H1 (cell line): ENCODE results near the gene TOM1L2. TPM values are rescaled to one million over a fixed set of nuclear protein-coding genes. Genes with fewer than 3 reads are reported as not detected.

Experiments
- CTCF ChIA-PET: fragments of 300-600 bp; sonication (Branson Sonifier 250); formaldehyde crosslinking; loops from one replicate; lab custom pipeline; 2021; ENCODE audit not compliant: partially characterized antibody; lab: Charles Lee
- POLR2A ChIA-PET: fragments of 300-600 bp; sonication (Branson Sonifier 250); formaldehyde crosslinking; loops from one replicate; lab custom pipeline; 2021; ENCODE audit warnings: inconsistent platforms; ENCODE audit not compliant: partially characterized antibody; lab: Charles Lee
- DNase-seq, 2 experiments: peaks; one replicate each; pipeline versions ENCODE4 v3.0.0 to v3.0.0-alpha.2; 2010 to 2022; ENCODE audit warnings: low spot score in 2 of 2, low read depth in 1 of 2, mixed read lengths in 1 of 2
- FAIRE-seq: peaks from 2 replicates; lab custom pipeline; 2011; peaks lifted over from hg19 to GRCh38; lab: Jason Lieb, UNC
- H2AFZ ChIP-seq: 2 replicates; pipeline ENCODE4 v1.8.1; 2012; ENCODE audit warnings: low read length, inconsistent platforms
- H2AK5ac ChIP-seq: 2 replicates; pipeline ENCODE4 v1.6.1; 2013; ENCODE audit warnings: low read depth, low read length
- H2BK120ac ChIP-seq: replicated peaks from 2 replicates; pipeline ENCODE3; 2013; ENCODE audit warnings: low read depth, low read length, inconsistent platforms
- H2BK12ac ChIP-seq: 2 replicates; pipeline ENCODE4 v1.6.1; 2013; ENCODE audit warnings: low read depth, low read length
- H2BK15ac ChIP-seq: 2 replicates; pipeline ENCODE4 v1.6.1; 2013; ENCODE audit warnings: low read length
- H2BK20ac ChIP-seq: 2 replicates; pipeline ENCODE4 v1.6.1; 2013; ENCODE audit warnings: low read length
- H2BK5ac ChIP-seq: 2 replicates; pipeline ENCODE4 v1.6.1; 2013; ENCODE audit warnings: low read depth, low read length
- H3K14ac ChIP-seq: 2 replicates; pipeline ENCODE4 v1.6.1; 2013; ENCODE audit warnings: inconsistent platforms; ENCODE audit not compliant: insufficient read length
- H3K18ac ChIP-seq: 2 replicates; pipeline ENCODE4 v1.6.1; 2013; ENCODE audit warnings: low read length; ENCODE audit errors: extremely low read depth
- H3K23ac ChIP-seq: 2 replicates; pipeline ENCODE4 v1.6.1; 2013; ENCODE audit warnings: inconsistent platforms; ENCODE audit not compliant: insufficient read length
- H3K23me2 ChIP-seq: 2 replicates; pipeline ENCODE4 v1.6.1; 2013; ENCODE audit warnings: low read depth, low read length
- H3K27ac ChIP-seq: 2 replicates; pipeline ENCODE4 v1.6.1; 2011; ENCODE audit warnings: low read depth, low read length, inconsistent platforms
- H3K27me3 ChIP-seq, 4 experiments: replicated peaks in 1 of 4; 1 replicate in 1 of 4; 2 replicates in 3 of 4; pipeline versions ENCODE4 v1.6.1 to v1.8.1; 2011 to 2013; ENCODE audit warnings: low read length in 3 of 4, mild to moderate bottlenecking in 3 of 4, inconsistent platforms in 2 of 4, mixed read lengths in 2 of 4, moderate library complexity in 1 of 4; ENCODE audit not compliant: control insufficient read depth in 3 of 4, insufficient read depth in 3 of 4; ENCODE audit errors: extremely low read depth in 1 of 4
- H3K36me3 ChIP-seq, 4 experiments: 2 replicates each; pipeline versions ENCODE4 v1.6.1 to v1.8.1; 2011 to 2013; ENCODE audit warnings: mild to moderate bottlenecking in 4 of 4, low read length in 3 of 4, moderate library complexity in 2 of 4, control low read depth in 1 of 4, inconsistent platforms in 1 of 4; ENCODE audit not compliant: insufficient read depth in 4 of 4, control insufficient read depth in 2 of 4
- H3K4ac ChIP-seq: replicated peaks from 2 replicates; pipeline ENCODE3; 2013; ENCODE audit warnings: low read length, low read depth, mixed read lengths, inconsistent platforms; ENCODE audit not compliant: insufficient read length
- H3K4me1 ChIP-seq, 4 experiments: replicated peaks in 1 of 4; 1 replicate in 1 of 4; 2 replicates in 3 of 4; pipeline versions ENCODE4 v1.6.1 to v1.8.1; 2011 to 2013; ENCODE audit warnings: low read length in 3 of 4, inconsistent platforms in 2 of 4, mixed read lengths in 1 of 4; ENCODE audit not compliant: insufficient read depth in 4 of 4, control insufficient read depth in 3 of 4
- H3K4me2 ChIP-seq, 2 experiments: 2 replicates each; pipeline versions ENCODE4 v1.6.1 to v1.8.1; 2011 to 2013; ENCODE audit warnings: low read depth in 2 of 2, low read length in 2 of 2, control low read depth in 1 of 2, inconsistent platforms in 1 of 2, mild to moderate bottlenecking in 1 of 2; ENCODE audit not compliant: insufficient read depth in 1 of 2
- H3K4me3 ChIP-seq, 4 experiments: fragments of 200-600, 300-600 bp in 1 of 4; sonication (generic), shearing (Covaris generic), sonication (Bioruptor Twin) in 1 of 4; 2 replicates each; pipeline versions ENCODE4 v1.5.1 to v1.8.1; 2011 to 2016; ENCODE audit warnings: low read length in 4 of 4, low read depth in 3 of 4, control low read depth in 2 of 4, inconsistent platforms in 2 of 4, mild to moderate bottlenecking in 2 of 4, mixed read lengths in 1 of 4, moderate library complexity in 1 of 4; ENCODE audit not compliant: insufficient read depth in 2 of 4; ENCODE audit errors: extremely low read depth in 1 of 4
- H3K56ac ChIP-seq: replicated peaks from 2 replicates; pipeline ENCODE3; 2013; ENCODE audit warnings: low read depth, mild to moderate bottlenecking, mixed read lengths, low read length, inconsistent platforms; ENCODE audit not compliant: insufficient read length
- H3K79me1 ChIP-seq: 2 replicates; pipeline ENCODE4 v1.6.1; 2013; ENCODE audit warnings: low read depth, low read length, control low read depth
- H3K79me2 ChIP-seq, 2 experiments: 2 replicates each; pipeline versions ENCODE4 v1.6.1 to v1.8.1; 2012 to 2013; ENCODE audit warnings: low read length in 2 of 2, mild to moderate bottlenecking in 2 of 2, inconsistent platforms in 1 of 2; ENCODE audit not compliant: insufficient read depth in 2 of 2, control insufficient read depth in 1 of 2
- H3K9ac ChIP-seq, 4 experiments: replicated peaks in 1 of 4; 1 replicate in 1 of 4; 2 replicates in 3 of 4; pipeline versions ENCODE4 v1.6.1 to v1.8.1; 2011 to 2013; ENCODE audit warnings: low read depth in 3 of 4, low read length in 3 of 4, control low read depth in 2 of 4, mild to moderate bottlenecking in 2 of 4, moderate library complexity in 2 of 4, inconsistent platforms in 1 of 4; ENCODE audit errors: extremely low read depth in 1 of 4
- H3K9me3 ChIP-seq, 2 experiments: 2 replicates each; pipeline versions ENCODE4 v1.6.1 to v1.8.1; 2012 to 2013; ENCODE audit warnings: mild to moderate bottlenecking in 2 of 2, moderate library complexity in 2 of 2, control low read depth in 1 of 2, inconsistent platforms in 1 of 2, low read depth in 1 of 2, low read length in 1 of 2, mixed read lengths in 1 of 2; ENCODE audit not compliant: insufficient read depth in 2 of 2
- H4K20me1 ChIP-seq, 2 experiments: replicated peaks in 1 of 2; 2 replicates each; pipeline versions ENCODE3 to v1.8.1; 2011 to 2013; ENCODE audit warnings: inconsistent platforms in 2 of 2, low read length in 2 of 2, mild to moderate bottlenecking in 1 of 2; ENCODE audit not compliant: insufficient read depth in 2 of 2, control insufficient read depth in 1 of 2
- H4K5ac ChIP-seq: 2 replicates; pipeline ENCODE4 v1.6.1; 2013; ENCODE audit warnings: low read length, low read depth, mixed read lengths, inconsistent platforms; ENCODE audit not compliant: insufficient read length
- H4K8ac ChIP-seq: 2 replicates; pipeline ENCODE4 v1.8.0; 2013; ENCODE audit warnings: mild to moderate bottlenecking, moderate library complexity, low read length, inconsistent platforms; ENCODE audit not compliant: insufficient read depth; ENCODE audit errors: extremely low read depth
- H4K91ac ChIP-seq: replicated peaks from 2 replicates; pipeline ENCODE3; 2013; ENCODE audit warnings: low read length, mixed read lengths, inconsistent platforms; ENCODE audit not compliant: insufficient read length
- CREB1 ChIP-seq: IDR thresholded peaks from 2 replicates; pipeline ENCODE4 v1.6.1; 2012; ENCODE audit warnings: inconsistent platforms
- GTF2F1 ChIP-seq: IDR thresholded peaks from 2 replicates; pipeline ENCODE4 v1.6.1; 2012; ENCODE audit warnings: low read depth, low read length, improper control_type of control experiment, borderline replicate concordance
- KDM5A ChIP-seq: fragments of 200-600 bp; IDR thresholded peaks from 2 replicates; pipeline ENCODE4 v1.7.1; 2012; ENCODE audit warnings: mild to moderate bottlenecking, low read length, inconsistent platforms, mixed read lengths
- SP2 ChIP-seq: IDR thresholded peaks from 2 replicates; pipeline ENCODE4 v1.6.1; 2012; ENCODE audit warnings: mild to moderate bottlenecking, low read length, inconsistent platforms
- TEAD4 ChIP-seq: IDR thresholded peaks from 2 replicates; pipeline ENCODE4 v1.6.1; 2012; ENCODE audit warnings: low read depth, low read length, inconsistent platforms, mixed read lengths
- WGBS, 2 experiments: shearing (Covaris generic) in 1 of 2; methylation state at CpG; one replicate each; pipeline versions ENCODE4 v1.1.6 to v1.1.7; 2013 to 2015; ENCODE audit warnings: low lambda C conversion rate in 2 of 2, mixed read lengths in 2 of 2, inconsistent platforms in 1 of 2, low coverage in 1 of 2, missing lambda C conversion rate in 1 of 2; ENCODE audit not compliant: insufficient replicate concordance in 2 of 2, insufficient coverage in 1 of 2, insufficient read length in 1 of 2; ENCODE audit errors: extremely low coverage in 1 of 2, missing lambda C conversion rate in 1 of 2; 5-methylcytosine and 5-hydroxymethylcytosine counted together
- polyA plus RNA-seq, 7 experiments: library from polyadenylated mRNA; depleted of rRNA in 3 of 7; stranded (reverse) in 5 of 7; unstranded in 2 of 7; fragments of >200 nt in 5 of 7; fragments of 200-250 nt in 2 of 7; gene quantifications; 1 replicate in 5 of 7; 2 replicates in 1 of 7; 4 replicates in 1 of 7; pipeline versions ENCODE4 v1.2.1 to v1.2.3, GENCODE V29; 2011 to 2013; ENCODE audit warnings: missing spikeins in 2 of 7, mixed read lengths in 2 of 7
- total RNA-seq: library from RNA; stranded (reverse); fragmentation: NEBNext Ultra II Directional; extraction: Animal tissue kit (Norgen Biotek cat#: 25700); gene quantifications from 2 replicates; pipeline ENCODE4 v1.2.1, GENCODE V29; 2021

Gene TOM1L2
- total and polyA plus RNA-seq, 2 of the 8 experiments (the other 6 are each of a cell fraction or from before 2014, with no cell fraction given), result 2.0 to 3.4 TPM

GRCh38 chr17:17941015-17941414, 31.2 kb downstream of the TOM1L2 start:
- H3K9ac ChIP-seq, result no peak overlapping the region
- H2BK15ac ChIP-seq, result no peak overlapping the region
- H3K9me3 ChIP-seq, result no peaks in the 10 kb centered on the region
- ChIA-PET CTCF (interaction anchor here (1.2 to 2.0 kb wide), 6 partner anchors 9 to 261 kb away, joined by 3 to 6 read pairs (median 4); partner anchors contain the start of genes DRC3 and TOM1L2), POLR2A (interaction anchor here (1.1 to 1.3 kb wide), 2 partner anchors 9 to 105 kb away, joined by 3 to 4 read pairs; partner anchors contain the start of gene SREBF1)
- H3K23ac ChIP-seq, result no peak overlapping the region
- H3K4me3 ChIP-seq, result no peak overlapping the region
- no peak overlapping the region for H4K91ac ChIP-seq
- H3K27ac ChIP-seq, result no peak overlapping the region
- no peaks in the 10 kb centered on the region for H4K20me1 ChIP-seq
- H4K8ac ChIP-seq, result no peak overlapping the region
- H3K4me1 ChIP-seq, result peaks cover 3 to 16% (median 12%) of the 10 kb centered on the region in 4 experiments
- no peak overlapping the region for H2BK20ac ChIP-seq
- H2BK120ac ChIP-seq, result no peak overlapping the region
- FAIRE-seq (no peak), DNase-seq (no peak)
- TF ChIP-seq TEAD4 (no peak), KDM5A (no peak), GTF2F1 (no peak), SP2 (no peak), CREB1 (no peak)
- no peak overlapping the region for H2BK5ac ChIP-seq
- no peaks in the 10 kb centered on the region for H3K23me2 ChIP-seq
- no peaks in the 10 kb centered on the region for H3K79me1 ChIP-seq
- no peak overlapping the region for H2AK5ac ChIP-seq
- no peak overlapping the region for H3K18ac ChIP-seq
- H2AFZ ChIP-seq, result no peak overlapping the region
- H3K14ac ChIP-seq, result no peak overlapping the region
- 80% methylated on average over 5 of the region's 5 CpGs; no CpG with 5 or more reads in 1 of the 2 experiments for WGBS, 2 experiments
- no peak overlapping the region for H3K56ac ChIP-seq
- H3K27me3 ChIP-seq, result no peaks in the 10 kb centered on the region
- H3K36me3 ChIP-seq, result no peaks in the 10 kb centered on the region
- H2BK12ac ChIP-seq, result no peak overlapping the region
- no peak overlapping the region for H3K4ac ChIP-seq
- no peak overlapping the region for H3K4me2 ChIP-seq
- H4K5ac ChIP-seq, result no peak overlapping the region
- H3K79me2 ChIP-seq, result no peaks in the 10 kb centered on the region
